HepG2 (cell line): Measurements from ENCODE around the gene MBD5. TPM values are rescaled to one million over a fixed set of nuclear protein-coding genes. Genes with fewer than 3 reads are reported as not detected.

Source experiments
- AHDC1 ChIP-seq: sonication (generic); formaldehyde crosslinking; IDR thresholded peaks from 2 replicates; pipeline ENCODE4 v1.5.1; 2020; ENCODE audit warnings: mild to moderate bottlenecking, missing genetic modification reagents, borderline replicate concordance
- CEBPB ChIP-seq: IDR thresholded peaks from 2 replicates; pipeline ENCODE4 v1.6.1; 2011; ENCODE audit warnings: low read depth, low read length, improper control_type of control experiment, borderline replicate concordance
- HOXA9 ChIP-seq: sonication (generic); formaldehyde crosslinking; IDR thresholded peaks from 2 replicates; pipeline ENCODE4 v1.8.1; 2022; ENCODE audit warnings: missing genetic modification reagents, mild to moderate bottlenecking, moderate library complexity, borderline replicate concordance
- NBN ChIP-seq: fragments of 450-650 bp; conservative IDR thresholded peaks from 2 replicates; pipeline ENCODE4 v1.6.1; 2017
- NFKB2 ChIP-seq: sonication (generic); formaldehyde crosslinking; IDR thresholded peaks from 2 replicates; pipeline ENCODE4 v1.4.0; 2020; ENCODE audit warnings: missing genetic modification reagents, borderline replicate concordance
- REST ChIP-seq, 2 experiments: IDR thresholded peaks; 2 replicates each; pipeline ENCODE4 v1.6.1; 2011 to 2012; ENCODE audit warnings: low read length in 2 of 2, borderline replicate concordance in 1 of 2, low read depth in 1 of 2, mild to moderate bottlenecking in 1 of 2, moderate library complexity in 1 of 2
- ZBTB39 ChIP-seq: sonication (generic); formaldehyde crosslinking; IDR thresholded peaks from 2 replicates; pipeline ENCODE4 v1.5.0; 2020; ENCODE audit warnings: missing genetic modification reagents
- ZBTB8A ChIP-seq: sonication (generic); formaldehyde crosslinking; IDR thresholded peaks from 2 replicates; pipeline ENCODE4 v1.4.0; 2020; ENCODE audit warnings: mild to moderate bottlenecking, low read depth, missing genetic modification reagents, borderline replicate concordance
- ZNF597 ChIP-seq: sonication (generic); formaldehyde crosslinking; IDR thresholded peaks from 2 replicates; pipeline ENCODE4 v1.5.0; 2020; ENCODE audit warnings: missing genetic modification reagents
- polyA plus RNA-seq, 8 experiments: library from polyadenylated mRNA; depleted of rRNA in 3 of 8; stranded (reverse) in 7 of 8; unstranded in 1 of 8; fragments of >200 nt; fragmentation: Illumina TruSeq in 4 of 8; extraction: Trizol in 4 of 8; gene quantifications; 2 replicates each; pipeline versions ENCODE4 v1.2.1 to v1.2.3, GENCODE V29; 2011 to 2016; ENCODE audit warnings: low read depth in 4 of 8, missing spikeins in 1 of 8, mixed read lengths in 1 of 8; ENCODE audit not compliant: insufficient read depth in 1 of 8
- total RNA-seq, 5 experiments: library from RNA; depleted of rRNA; stranded (reverse); fragments of >200 nt; fragmentation: Illumina TruSeq; extraction: Trizol; gene quantifications; 2 replicates each; pipeline ENCODE4 v1.2.3, GENCODE V29; 2016; ENCODE audit warnings: low read depth in 1 of 5
- TF ChIP-seq, protein P1 (sequence below): sonication (generic); formaldehyde crosslinking; IDR thresholded peaks from 2 replicates; pipeline ENCODE4 v1.5.0; 2020; ENCODE audit warnings: missing genetic modification reagents, mild to moderate bottlenecking, borderline replicate concordance
- TF ChIP-seq, protein P2 (sequence below): IDR thresholded peaks from 2 replicates; pipeline ENCODE4 v1.6.1; 2016

Gene MBD5
- total and polyA plus RNA-seq, 2 of the 13 experiments (the other 11 are each of a cell fraction or from before 2014, with no cell fraction given) = 13.5 to 26.4 TPM

- peak; percentile 84; the same call in 1 of the 2 replicates for TF ChIP-seq AHDC1 (CRISPR knock-in tag)
- no peak; a peak in 1 of 4 replicates for TF ChIP-seq REST (IDR thresholded peaks at IDR 0.05; ENCODE audit: borderline replicate concordance in 1 of 2, low read depth in 1 of 2, low read length in 2 of 2)
- TF ChIP-seq ZBTB39 = no peak
- TF ChIP-seq, protein P1, sequence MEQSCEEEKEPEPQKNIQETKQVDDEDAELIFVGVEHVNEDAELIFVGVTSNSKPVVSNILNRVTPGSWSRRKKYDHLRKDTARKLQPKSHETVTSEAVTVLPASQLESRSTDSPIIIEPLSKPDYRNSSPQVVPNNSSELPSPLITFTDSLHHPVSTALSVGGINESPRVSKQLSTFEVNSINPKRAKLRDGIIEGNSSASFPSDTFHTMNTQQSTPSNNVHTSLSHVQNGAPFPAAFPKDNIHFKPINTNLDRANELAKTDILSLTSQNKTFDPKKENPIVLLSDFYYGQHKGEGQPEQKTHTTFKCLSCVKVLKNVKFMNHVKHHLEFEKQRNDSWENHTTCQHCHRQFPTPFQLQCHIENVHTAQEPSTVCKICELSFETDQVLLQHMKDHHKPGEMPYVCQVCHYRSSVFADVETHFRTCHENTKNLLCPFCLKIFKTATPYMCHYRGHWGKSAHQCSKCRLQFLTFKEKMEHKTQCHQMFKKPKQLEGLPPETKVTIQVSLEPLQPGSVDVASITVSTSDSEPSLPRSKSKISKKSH (CRISPR knock-in tag) = peak; percentile 99
- TF ChIP-seq, protein P2, sequence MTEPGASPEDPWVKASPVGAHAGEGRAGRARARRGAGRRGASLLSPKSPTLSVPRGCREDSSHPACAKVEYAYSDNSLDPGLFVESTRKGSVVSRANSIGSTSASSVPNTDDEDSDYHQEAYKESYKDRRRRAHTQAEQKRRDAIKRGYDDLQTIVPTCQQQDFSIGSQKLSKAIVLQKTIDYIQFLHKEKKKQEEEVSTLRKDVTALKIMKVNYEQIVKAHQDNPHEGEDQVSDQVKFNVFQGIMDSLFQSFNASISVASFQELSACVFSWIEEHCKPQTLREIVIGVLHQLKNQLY (CRISPR knock-in tag) = peak; percentile 40
- no peak for TF ChIP-seq CEBPB
- no peak for TF ChIP-seq HOXA9 (CRISPR knock-in tag)
- no peak; the same call in 1 of the 2 replicates for TF ChIP-seq ZBTB8A (CRISPR knock-in tag)
- no peak for TF ChIP-seq NBN
- TF ChIP-seq ZNF597 (CRISPR knock-in tag) = no peak
- peak; percentile 99 for TF ChIP-seq NFKB2
Measured at GRCh38 chr2:148020111-148021058, 506 bp upstream of the MBD5 start, which contains the start of gene ORC4 (continued).
